Thyroid gland (tissue), 4 donors: ENCODE measurements around the gene CA12. TPM values are rescaled to one million over a fixed set of nuclear protein-coding genes. Genes with fewer than 3 reads are reported as not detected.

Experiments
- DNase-seq, 2 donors: peaks; one replicate each; pipeline ENCODE4 v3.0.0-alpha.2; 2019
- H3K27ac ChIP-seq, 3 donors: fragments of 200-600 bp; sonication (generic); 1 replicate in 2 of 3; 2 replicates in 1 of 3; pipeline ENCODE4 v1.5.1; 2016 to 2019; ENCODE audit warnings: mild to moderate bottlenecking in 1 of 3, moderate library complexity in 1 of 3
- H3K27me3 ChIP-seq: fragments of 200-600 bp; sonication (generic); one replicate; pipeline ENCODE4 v1.5.1; 2019
- H3K36me3 ChIP-seq, 2 donors: fragments of 200-600 bp; sonication (generic); one replicate each; pipeline ENCODE4 v1.5.1; 2016 to 2019
- H3K4me1 ChIP-seq, 2 donors: fragments of 200-600 bp; sonication (generic); one replicate each; pipeline ENCODE4 v1.5.1; 2017 to 2019
- H3K4me3 ChIP-seq, 3 donors: fragments of 200-600 bp; sonication (generic); replicated peaks in 1 of 3; 1 replicate in 2 of 3; 2 replicates in 1 of 3; pipeline ENCODE4 v1.5.1; 2016; ENCODE audit warnings: mild to moderate bottlenecking in 1 of 3
- H3K9me3 ChIP-seq: fragments of 200-600 bp; sonication (generic); one replicate; pipeline ENCODE4 v1.5.1; 2017
- CTCF ChIP-seq, 6 experiments: fragments of 200-600 bp in 3 of 6; fragments of 450-650 bp in 3 of 6; sonication (generic) in 3 of 6; IDR thresholded peaks; one replicate each; pipeline ENCODE4 v1.5.1; 2016 to 2019; ENCODE audit warnings: antibody characterized with exemption in 6 of 6, mild to moderate bottlenecking in 2 of 6, inconsistent platforms in 1 of 6, moderate library complexity in 1 of 6
- POLR2A ChIP-seq, 2 donors: fragments of 450-650 bp; IDR thresholded peaks; one replicate each; pipeline ENCODE4 v1.6.1; 2017; ENCODE audit warnings: antibody characterized with exemption in 2 of 2, mild to moderate bottlenecking in 2 of 2, moderate library complexity in 1 of 2
- WGBS, 2 donors: methylation state at CpG; one replicate each; pipeline ENCODE4 v1.1.5; 2017; 5-methylcytosine and 5-hydroxymethylcytosine counted together
- intact Hi-C: fragments of 100-400 bp; cut with DNase I; formaldehyde crosslinking; loops from one replicate; pipeline ENCODE4 v1.15.1; 2023
- total RNA-seq, 4 donors: library from RNA; depleted of rRNA; stranded (reverse); fragments of >200 nt; gene quantifications; one replicate each; pipeline ENCODE4 v1.2.3, GENCODE V29; 2016

The CA12 gene
- total RNA-seq, 4 donors from 2014 or later, result 0.33 to 21.9 (median 4.3) TPM

GRCh38 chr15:63414474-63415120 is 33.0 kb upstream of the CA12 start:
- Histone ChIP-seq H3K4me1 (no peaks in the 10 kb centered on the region), H3K27me3 (no peaks in the 10 kb centered on the region), H3K36me3 (no peaks in the 10 kb centered on the region), H3K4me3 (no peak overlapping the region), H3K27ac (no peak overlapping the region), H3K9me3 (no peaks in the 10 kb centered on the region)
- DNase-seq, result no peak
- WGBS, 2 donors, result 93 to 98% methylated on average over 7 of the region's 7 CpGs
- no peak for TF ChIP-seq POLR2A (IDR thresholded peaks at IDR 0.05)
- no peak for TF ChIP-seq CTCF (IDR thresholded peaks at IDR 0.05)
- intact Hi-C loops, result no loop called here

GRCh38 chr15:63412551-63412950 is 30.9 kb upstream of the CA12 start:
- no peak for DNase-seq
- 89 to 91% methylated on average over 7 of the region's 7 CpGs for WGBS, 2 donors
- intact Hi-C loops, result no loop called here

GRCh38 chr15:63411866-63412265 is 30.2 kb upstream of the CA12 start:
- WGBS, 2 donors, result 74 to 80% methylated on average over 4 of the region's 4 CpGs
- H3K27ac ChIP-seq, result no peak overlapping the region
- no peak for DNase-seq
- H3K4me1 ChIP-seq, result no peaks in the 10 kb centered on the region
- no peaks in the 10 kb centered on the region for H3K9me3 ChIP-seq
- H3K4me3 ChIP-seq, result no peak overlapping the region
- intact Hi-C loops, result no loop called here
- H3K36me3 ChIP-seq, result no peaks in the 10 kb centered on the region
- no peaks in the 10 kb centered on the region for H3K27me3 ChIP-seq
- TF ChIP-seq POLR2A (IDR thresholded peaks at IDR 0.05), result no peak
- no peak for TF ChIP-seq CTCF (IDR thresholded peaks at IDR 0.05)

More at GRCh38 chr15:63412551-63412950, 30.9 kb upstream of the CA12 start:
- Histone ChIP-seq H3K27ac (no peak overlapping the region), H3K4me1 (no peaks in the 10 kb centered on the region), H3K4me3 (no peak overlapping the region), H3K36me3 (no peaks in the 10 kb centered on the region), H3K9me3 (no peaks in the 10 kb centered on the region), H3K27me3 (no peaks in the 10 kb centered on the region)
- no peak for TF ChIP-seq CTCF (IDR thresholded peaks at IDR 0.05)
- TF ChIP-seq POLR2A (IDR thresholded peaks at IDR 0.05), result no peak

GRCh38 chr15:63409179-63409578 is 27.5 kb upstream of the CA12 start:
- 95 to 96% methylated on average over 5 of the region's 5 CpGs for WGBS, 2 donors
- Histone ChIP-seq H3K9me3 (no peaks in the 10 kb centered on the region), H3K27me3 (no peaks in the 10 kb centered on the region), H3K36me3 (no peaks in the 10 kb centered on the region), H3K4me3 (no peak overlapping the region), H3K27ac (no peak overlapping the region), H3K4me1 (no peaks in the 10 kb centered on the region)
- intact Hi-C loops, result no loop called here
- no peak for DNase-seq
- no peak for TF ChIP-seq POLR2A (IDR thresholded peaks at IDR 0.05)
- no peak for TF ChIP-seq CTCF (IDR thresholded peaks at IDR 0.05)

GRCh38 chr15:63408524-63408923 is 26.9 kb upstream of the CA12 start:
- H3K36me3 ChIP-seq, result no peaks in the 10 kb centered on the region
- intact Hi-C loops, result no loop called here
- no peaks in the 10 kb centered on the region for H3K27me3 ChIP-seq
- no peaks in the 10 kb centered on the region for H3K9me3 ChIP-seq
- TF ChIP-seq CTCF (IDR thresholded peaks at IDR 0.05) (no peak), POLR2A (IDR thresholded peaks at IDR 0.05) (no peak)
- H3K27ac ChIP-seq, result no peak overlapping the region
- no peaks in the 10 kb centered on the region for H3K4me1 ChIP-seq
- DNase-seq, result no peak
- no peak overlapping the region for H3K4me3 ChIP-seq
- 66 to 74% methylated on average over 2 of the region's 2 CpGs for WGBS, 2 donors
